ENCODE data around the gene NRG2. TPM values are rescaled to one million over a fixed set of nuclear protein-coding genes. Genes with fewer than 3 reads are reported as not detected.

The NRG2 gene
- total RNA-seq, 3 donors from 2014 or later = 5.9 to 16.5 (median 7.2) TPM

- Histone ChIP-seq H3K36me3 (no peaks in the 10 kb centered on the region), H3K27me3 (no peaks in the 10 kb centered on the region), H3K27ac (no peak overlapping the region), H3K9me3 (no peaks in the 10 kb centered on the region), H3K4me3 (no peak overlapping the region), H3K4me1 (peaks cover 2 to 5% of the 10 kb centered on the region in 2 donors)
- no peak for DNase-seq (ENCODE audit: low spot score in 2 of 2)
- TF ChIP-seq POLR2A (IDR thresholded peaks at IDR 0.05) = no peak
- TF ChIP-seq POLR2AphosphoS5 (IDR thresholded peaks at IDR 0.05) = no peak
- TF ChIP-seq CTCF (IDR thresholded peaks at IDR 0.05) = no peak
- intact Hi-C loops (cut with DNase I; ENCODE audit: low total_unique reads) = loop anchor here (10.0 kb wide), 1 partner anchor 172 kb away; the partner anchor contains the start of gene PSD2
These were observed 76.2 kb downstream of the NRG2 start for GRCh38 chr5:139966856-139967255.

GRCh38 chr5:139964994-139965565, 78.0 kb downstream of the NRG2 start:
- no peaks in the 10 kb centered on the region for H3K9me3 ChIP-seq
- intact Hi-C loops (cut with DNase I; ENCODE audit: low total_unique reads) = loop anchor here (10.0 kb wide), 1 partner anchor 170 kb away; the partner anchor contains the start of gene PSD2
- no peaks in the 10 kb centered on the region for H3K27me3 ChIP-seq
- H3K36me3 ChIP-seq = no peaks in the 10 kb centered on the region
- H3K27ac ChIP-seq = peak overlapping the region; percentile 29 to 38
- peak in 1 of 2 donors; percentile 43 for DNase-seq (ENCODE audit: low spot score in 2 of 2)
- H3K4me3 ChIP-seq = no peak overlapping the region
- TF ChIP-seq CTCF (IDR thresholded peaks at IDR 0.05) (peak in 1 of 3 donors; percentile 19), POLR2A (IDR thresholded peaks at IDR 0.05) (no peak), POLR2AphosphoS5 (IDR thresholded peaks at IDR 0.05) (no peak)
- H3K4me1 ChIP-seq = peaks cover 0 to 2% of the 10 kb centered on the region in 2 donors

GRCh38 chr5:139964266-139964993, 78.7 kb downstream of the NRG2 start:
- no peaks in the 10 kb centered on the region for H3K36me3 ChIP-seq
- TF ChIP-seq POLR2A (IDR thresholded peaks at IDR 0.05) (no peak), CTCF (IDR thresholded peaks at IDR 0.05) (no peak), POLR2AphosphoS5 (IDR thresholded peaks at IDR 0.05) (no peak)
- DNase-seq (ENCODE audit: low spot score in 2 of 2) = no peak
- H3K9me3 ChIP-seq = no peaks in the 10 kb centered on the region
- no peak overlapping the region for H3K4me3 ChIP-seq
- H3K27ac ChIP-seq = peak overlapping the region; percentile 29 to 38
- peaks cover 0 to 2% of the 10 kb centered on the region in 2 donors for H3K4me1 ChIP-seq
- no peaks in the 10 kb centered on the region for H3K27me3 ChIP-seq
- intact Hi-C loops (cut with DNase I; ENCODE audit: low total_unique reads) = loop anchor here (10.0 kb wide), 1 partner anchor 170 kb away; the partner anchor contains the start of gene PSD2

- Histone ChIP-seq H3K9me3 (no peaks in the 10 kb centered on the region), H3K4me3 (no peak overlapping the region), H3K36me3 (no peaks in the 10 kb centered on the region), H3K4me1 (peaks cover 0 to 2% of the 10 kb centered on the region in 2 donors), H3K27ac (no peak overlapping the region), H3K27me3 (no peaks in the 10 kb centered on the region)
- DNase-seq (ENCODE audit: low spot score in 2 of 2) = no peak
- no peak for TF ChIP-seq POLR2A (IDR thresholded peaks at IDR 0.05)
- TF ChIP-seq POLR2AphosphoS5 (IDR thresholded peaks at IDR 0.05) = no peak
- no peak for TF ChIP-seq CTCF (IDR thresholded peaks at IDR 0.05)
- intact Hi-C loops (cut with DNase I; ENCODE audit: low total_unique reads) = loop anchor here (10.0 kb wide), 1 partner anchor 168 kb away; the partner anchor contains the start of gene PSD2
These were observed 80.7 kb downstream of the NRG2 start for GRCh38 chr5:139962445-139962844.

Data from breast epithelium (tissue), 4 donors.